HG03280 (cell line): Measurements from ENCODE around the gene AGT.
"Not testable (repeated sequence)": the region's sequence is repeated elsewhere in the genome, so short reads cannot be mapped to it uniquely, and the experiment has no call there.

ENCODE experiments used
- ATAC-seq: cut with Tn5 transposase; IDR thresholded peaks from one replicate; pipeline ENCODE4 v1.9.1; 2021; ENCODE audit warnings: mild to moderate bottlenecking, moderate library complexity; ENCODE audit not compliant: unreplicated experiment

The AGT gene

DNA sequence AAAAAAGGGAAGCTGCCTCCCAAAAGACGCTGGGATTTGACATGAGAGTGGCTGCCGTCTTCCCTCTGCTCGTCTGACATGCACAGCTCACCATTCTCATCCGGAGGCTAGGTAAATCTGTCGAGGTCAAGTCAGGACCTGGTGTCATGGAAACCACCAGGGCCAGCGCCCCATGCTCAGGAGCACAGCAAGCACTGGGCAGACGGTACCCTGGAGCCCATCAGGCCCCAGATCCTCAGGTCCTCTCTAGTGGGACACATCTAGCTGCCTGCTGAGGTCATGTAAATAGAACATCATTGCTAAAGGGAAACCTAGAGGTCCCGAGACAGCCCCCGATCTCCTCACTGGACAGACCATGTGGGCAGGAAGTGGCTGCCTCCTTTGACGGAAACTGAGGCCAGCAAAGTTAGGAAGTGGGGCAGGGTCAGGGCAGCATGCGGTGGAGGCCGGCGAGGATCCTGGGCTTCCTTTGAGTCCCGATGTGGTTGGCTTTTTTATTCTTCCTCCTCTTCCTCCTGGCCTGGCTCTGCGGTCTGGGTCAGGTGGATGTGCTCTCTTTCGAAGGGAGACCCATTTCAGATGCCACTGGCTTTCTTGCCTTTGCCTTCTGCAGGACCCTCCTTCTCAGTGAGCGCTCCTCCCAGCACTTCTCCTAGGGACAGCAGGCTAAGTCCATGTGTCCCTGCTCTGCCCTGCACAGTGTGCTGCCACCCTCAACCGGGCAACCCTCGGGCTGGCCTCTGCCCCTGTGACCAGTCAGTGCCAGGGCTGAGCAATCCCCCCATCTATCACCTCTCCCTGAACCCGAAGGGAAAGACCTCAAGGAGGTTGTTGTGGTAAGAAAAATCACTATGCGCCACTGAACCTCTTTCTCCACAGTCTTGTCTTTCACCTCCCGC is 5.9 kb downstream of the AGT start:
- no peak for ATAC-seq

DNA sequence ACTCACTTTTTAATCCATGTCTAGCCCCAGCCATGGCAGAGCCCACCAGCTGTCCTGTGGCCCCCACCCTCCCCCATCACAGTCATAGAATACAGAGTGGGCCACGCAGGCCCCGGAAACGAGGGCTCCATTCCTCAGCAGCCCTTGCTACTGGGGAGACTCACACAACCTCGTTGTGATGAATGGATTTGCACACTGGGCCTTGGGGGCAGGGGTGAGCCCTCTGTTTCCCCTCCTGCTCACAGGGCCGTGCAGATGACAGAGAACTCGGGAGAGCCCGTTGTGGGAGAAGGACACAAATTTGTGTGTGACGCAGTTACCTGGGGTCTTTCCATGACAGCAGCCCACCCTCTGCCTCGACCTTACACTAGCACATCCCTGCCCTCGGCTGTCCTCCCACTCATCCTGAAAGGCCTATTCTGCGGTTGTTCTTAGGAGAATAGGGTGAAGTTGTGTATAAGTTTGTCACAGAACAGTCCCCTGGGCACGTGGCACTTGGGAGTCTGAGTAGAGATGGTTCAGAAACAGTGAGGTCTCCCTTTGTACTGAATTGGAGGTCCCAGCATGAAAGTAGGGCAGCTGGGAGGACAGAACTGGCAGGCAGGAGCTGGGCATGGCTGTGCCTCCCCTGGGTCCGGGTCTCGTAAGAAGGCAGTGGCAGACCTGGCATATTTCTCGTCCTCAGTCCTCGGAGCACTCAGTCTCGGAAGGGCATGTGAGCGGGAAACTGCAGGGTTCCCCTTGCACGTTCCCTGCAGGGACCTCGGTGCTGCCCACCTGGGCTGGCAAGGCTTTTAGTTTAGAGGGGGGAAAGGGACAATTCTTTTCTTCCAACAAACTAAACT is 6.8 kb downstream of the AGT start:
- ATAC-seq: no peak

DNA sequence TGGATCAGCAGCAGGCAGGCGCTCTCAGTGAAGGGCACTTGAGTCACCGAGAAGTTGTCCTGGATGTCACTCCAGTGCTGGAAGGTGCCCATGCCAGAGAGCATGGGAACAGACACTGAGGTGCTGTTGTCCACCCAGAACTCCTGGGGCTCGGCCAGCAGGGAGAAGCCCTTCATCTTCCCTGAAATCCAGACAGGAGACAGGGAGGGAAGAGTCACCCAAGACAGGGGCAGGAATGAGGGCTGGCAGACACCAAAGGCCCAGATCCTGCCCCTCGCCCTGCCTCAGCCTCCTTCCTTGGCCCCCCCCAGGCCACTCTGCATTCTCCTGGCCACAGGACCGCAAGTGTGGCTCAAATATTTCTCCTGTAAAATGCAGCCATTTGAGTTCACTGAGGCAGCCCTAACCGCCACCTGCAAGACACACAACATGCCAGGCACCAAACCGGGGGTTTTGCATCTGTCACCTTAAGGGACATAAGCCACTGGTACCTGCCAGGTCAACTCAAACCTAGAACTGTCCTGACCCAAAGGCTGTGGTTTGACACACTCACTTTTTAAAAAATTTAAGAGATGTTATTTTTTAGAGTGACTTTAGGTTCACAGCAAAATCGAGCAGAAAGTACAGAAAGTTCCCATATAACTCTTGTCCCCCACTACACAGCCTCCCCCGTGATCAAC is 7.8 kb downstream of the AGT start:
- ATAC-seq: no peak

DNA sequence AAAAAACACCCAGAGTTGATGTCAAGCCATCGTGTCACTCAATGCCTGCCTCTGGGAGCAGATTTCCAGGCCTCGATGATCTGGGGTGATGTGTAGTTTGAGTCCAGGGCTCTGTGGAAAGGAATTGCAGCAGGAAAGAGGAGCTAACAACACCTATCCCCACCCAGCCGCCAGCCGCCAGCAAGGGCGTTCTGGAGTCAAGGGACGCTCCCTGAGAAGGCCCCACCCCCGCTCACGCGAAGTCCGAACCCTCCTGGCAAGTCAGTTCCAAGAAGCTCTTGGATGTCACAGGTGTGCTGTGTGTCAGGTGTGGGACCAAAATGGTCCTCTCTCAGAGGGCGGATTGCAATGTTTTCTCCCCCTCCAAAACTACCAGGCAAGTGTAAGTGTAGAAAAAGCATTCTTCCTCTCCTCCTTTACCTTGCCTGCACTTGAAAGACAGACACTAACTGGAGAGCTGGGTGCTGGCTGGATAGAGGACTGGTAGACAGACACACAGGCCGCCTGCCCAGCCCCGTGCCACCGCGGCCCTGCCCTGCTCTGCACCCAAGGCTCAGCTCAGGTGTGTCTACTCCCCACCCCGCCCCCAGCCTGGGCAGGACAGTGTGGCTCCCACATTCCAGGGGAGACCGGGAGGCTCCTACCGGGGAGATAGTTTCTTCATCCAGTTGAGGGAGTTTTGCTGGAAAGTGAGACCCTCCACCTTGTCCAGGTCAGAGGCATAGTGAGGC is 8.5 kb downstream of the AGT start:
- no peak for ATAC-seq

DNA sequence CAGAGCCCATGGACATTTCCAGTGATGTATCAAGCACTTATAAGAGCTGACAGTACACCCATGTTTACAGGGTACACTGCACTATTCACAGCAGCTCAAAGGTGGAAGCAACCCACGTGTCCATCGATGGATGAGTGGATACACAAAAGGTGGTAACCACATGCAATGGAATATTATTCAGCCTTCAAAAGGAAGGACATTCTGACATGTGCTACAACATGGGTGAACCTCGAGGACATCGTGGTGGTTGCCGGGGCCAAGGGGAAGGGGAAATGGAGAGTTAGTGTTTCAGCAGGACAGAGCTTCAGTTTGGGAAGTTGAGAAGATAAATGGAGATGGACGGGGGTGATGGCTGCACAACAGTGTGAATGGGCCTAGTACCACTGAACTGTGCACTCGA is 9.1 kb downstream of the AGT start:
- no peak for ATAC-seq

DNA sequence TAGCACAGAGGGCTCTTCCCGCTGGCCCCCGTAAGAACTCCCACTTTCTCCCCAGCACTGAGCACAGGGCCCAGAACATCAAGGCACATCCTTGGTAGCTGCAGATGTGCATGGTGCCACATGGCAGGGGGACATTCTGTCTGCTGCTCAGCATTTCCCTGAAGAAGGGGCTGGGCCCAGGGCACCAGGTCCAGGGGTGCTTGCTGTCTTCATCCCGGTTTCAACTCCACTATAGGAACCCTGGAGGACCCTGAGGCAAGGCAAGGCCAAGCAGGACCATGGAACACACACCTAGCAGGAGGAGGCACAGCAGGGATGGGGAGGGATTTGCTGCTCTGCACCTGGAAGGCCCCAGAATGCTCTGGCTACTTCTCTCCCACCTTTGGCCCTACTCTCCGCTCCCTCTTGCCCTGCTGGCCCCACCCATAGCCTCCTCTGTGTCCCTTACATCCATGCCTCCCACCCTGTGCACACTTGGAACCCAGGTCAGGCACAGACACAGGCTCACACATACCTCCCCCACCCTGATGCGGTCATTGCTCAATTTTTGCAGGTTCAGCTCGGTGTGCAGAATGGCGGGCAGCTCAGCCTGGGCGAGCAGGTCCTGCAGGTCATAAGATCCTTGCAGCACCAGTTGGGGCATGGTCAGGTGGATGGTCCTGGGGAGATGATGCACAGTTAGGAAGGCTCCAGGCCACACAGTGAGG is 10.1 kb downstream of the AGT start:
- no peak for ATAC-seq

DNA sequence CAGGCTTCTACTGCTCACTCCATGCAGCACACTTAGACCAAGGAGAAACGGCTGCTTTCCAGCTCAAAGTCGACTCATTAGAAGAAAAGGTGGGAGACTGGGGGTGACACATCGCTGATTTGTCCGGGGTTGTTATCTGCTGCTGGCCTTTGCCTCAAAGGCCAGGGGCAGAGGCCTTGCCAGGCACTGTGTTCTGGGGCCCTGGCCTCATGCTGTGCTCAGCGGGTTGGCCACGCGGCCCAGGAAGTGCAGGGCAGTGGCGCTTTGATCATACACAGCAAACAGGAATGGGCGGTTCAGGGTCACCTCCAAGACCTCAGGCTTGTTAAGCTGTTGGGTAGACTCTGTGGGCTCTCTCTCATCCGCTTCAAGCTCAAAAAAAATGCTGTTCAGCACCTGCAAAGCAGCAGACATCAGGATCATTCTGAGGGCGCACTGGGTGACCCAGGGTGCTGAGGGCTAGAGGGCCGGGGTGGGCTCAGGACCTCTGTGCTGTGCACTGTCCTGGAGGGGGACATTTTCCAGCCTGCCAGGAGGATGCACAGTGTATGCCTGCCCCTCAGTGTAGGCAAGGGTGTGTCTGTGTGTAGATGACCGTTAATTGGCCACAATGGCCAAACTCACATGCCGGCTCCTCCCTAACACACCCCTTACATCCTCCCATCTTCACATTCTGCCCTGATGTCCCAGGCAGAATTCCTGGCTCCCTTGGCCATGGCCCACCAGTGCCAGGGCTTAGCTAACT is 10.8 kb downstream of the AGT start:
- ATAC-seq: no peak

DNA sequence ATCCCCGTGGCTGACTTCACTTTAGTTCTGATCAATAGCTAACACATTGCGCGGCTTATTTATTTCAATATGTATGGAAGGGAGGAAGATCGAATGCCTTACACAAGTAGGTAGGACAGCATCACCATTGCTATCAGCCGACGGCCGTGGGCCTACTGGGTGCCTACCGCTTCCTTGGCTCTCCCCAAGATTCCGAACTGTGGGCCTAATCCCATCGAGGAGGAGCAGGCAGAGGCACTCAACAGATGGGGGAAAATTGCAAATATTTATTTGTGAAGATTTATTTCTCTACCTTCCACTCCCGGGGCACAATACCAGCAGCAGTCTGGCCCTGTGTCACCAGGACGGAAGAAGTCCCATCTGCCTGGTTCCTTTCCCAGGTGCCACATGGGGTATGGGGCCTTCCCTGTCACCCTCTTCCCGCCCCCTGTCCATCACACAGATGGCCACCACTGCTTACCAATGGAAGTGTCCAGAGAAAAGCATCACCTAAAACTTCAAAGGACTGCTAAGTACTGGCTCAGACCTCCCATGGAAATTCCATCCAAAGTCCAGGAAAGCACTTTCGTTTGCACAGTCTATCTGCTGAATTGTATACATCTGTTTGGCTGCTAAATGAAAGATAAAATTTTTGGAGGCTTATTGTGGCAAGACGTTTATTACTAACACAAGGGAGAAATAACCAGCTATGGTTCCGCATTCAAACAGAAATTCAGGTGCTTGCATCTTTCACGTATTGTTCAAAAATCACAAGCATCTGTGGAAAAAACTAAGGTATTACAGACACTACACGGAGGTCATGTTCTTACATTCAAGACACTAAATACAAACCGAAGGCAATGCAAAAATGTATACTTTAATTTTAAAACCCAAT is 11.8 kb downstream of the AGT start:
- ATAC-seq: no peak

DNA sequence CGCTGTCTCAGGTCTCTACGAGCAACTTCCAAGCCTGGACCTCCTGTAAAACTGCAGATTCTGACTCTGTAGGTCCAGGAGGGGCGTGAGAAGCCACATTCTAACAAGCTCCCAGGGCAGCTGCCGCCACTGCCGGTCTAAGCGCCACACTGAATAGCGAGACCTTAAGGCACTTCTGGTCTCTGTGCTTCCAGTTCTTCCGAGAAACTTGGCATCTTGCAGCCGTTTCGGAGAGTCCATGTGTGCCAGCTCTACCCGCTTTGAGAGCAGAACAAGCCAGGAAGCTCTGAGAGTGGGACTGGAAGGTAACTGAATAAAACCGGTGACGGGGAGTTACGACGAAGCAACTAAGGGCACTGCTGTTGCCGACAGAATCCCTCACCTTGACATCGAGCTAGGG is 12.5 kb downstream of the AGT start:
- no peak for ATAC-seq

DNA sequence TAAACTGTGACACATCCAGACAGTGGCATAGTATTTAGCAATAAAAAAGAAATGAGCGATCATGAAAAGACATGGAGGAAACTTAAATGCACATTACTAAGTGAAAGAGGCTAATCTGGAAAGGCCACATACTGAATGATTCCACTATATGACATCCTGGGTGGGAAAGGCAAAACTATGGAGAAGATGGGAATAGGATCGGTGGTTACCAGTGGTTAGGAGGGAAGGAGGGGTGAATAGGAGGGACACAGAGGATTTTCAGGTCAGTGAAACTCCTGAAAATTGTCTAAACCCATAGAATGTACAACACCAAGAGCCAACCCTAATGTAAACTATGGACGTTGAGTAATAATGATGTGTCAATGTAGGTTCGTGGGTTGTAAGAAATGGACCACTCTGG is 13.8 kb downstream of the AGT start:
- no peak for ATAC-seq

DNA sequence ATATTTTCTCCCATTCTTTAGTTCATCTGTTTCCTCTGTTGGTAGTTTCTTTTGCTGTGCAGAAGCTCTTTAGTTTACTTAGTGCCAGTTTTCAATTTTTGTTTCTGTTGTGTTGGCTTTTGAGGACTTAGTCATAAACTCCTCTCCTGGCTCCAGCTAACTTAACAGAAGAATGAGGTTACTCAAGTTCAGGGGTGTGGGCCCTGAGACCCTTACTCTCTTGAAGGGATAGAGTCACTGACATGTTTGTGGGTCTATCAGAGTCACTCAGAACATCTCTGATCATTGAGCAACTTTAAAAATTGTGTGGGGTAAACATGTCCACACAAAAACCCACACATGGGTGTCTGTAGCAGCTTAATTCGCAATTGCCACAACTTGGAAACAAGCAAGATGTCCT is 14.2 kb downstream of the AGT start:
- ATAC-seq: no peak

DNA sequence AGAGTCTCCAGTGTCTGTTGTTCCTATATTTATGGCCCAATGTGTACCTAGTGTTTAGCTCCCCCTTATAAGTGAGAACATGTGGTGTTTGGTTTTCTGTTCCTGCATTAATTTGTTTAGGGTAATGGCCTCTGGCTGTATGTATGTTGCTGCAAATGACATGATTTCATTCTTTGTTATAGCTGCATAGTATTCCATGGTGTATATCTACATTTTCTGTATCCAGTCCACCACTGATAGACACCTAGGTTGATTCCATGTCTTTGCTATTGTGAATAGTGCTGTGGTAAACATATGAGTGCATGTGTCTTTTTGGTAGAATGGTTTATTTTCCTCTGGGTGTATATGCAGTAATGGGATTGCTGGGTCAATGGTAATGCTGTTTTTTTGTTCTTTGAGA is 15.0 kb downstream of the AGT start:
- ATAC-seq: not testable (repeated sequence)

DNA sequence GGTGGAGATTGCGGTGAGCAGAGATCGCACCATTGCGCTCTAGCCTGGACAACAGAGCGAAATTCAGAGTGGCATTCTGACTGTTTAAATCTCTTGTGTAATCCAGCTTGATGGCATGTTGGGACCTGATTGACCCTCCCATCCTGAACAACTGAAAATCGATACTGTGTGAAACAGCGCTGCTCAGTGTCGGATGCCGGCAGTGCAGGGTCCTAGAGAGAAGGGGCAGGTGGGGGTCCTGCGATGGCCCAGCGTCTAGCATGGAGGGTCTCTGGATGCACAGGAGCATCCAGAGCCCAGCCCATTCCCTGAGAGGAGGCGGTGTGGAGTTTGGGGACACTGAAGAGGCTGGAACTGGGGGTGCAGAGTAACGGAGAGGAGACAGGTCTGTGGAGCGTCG is 15.8 kb downstream of the AGT start:
- no peak for ATAC-seq

DNA sequence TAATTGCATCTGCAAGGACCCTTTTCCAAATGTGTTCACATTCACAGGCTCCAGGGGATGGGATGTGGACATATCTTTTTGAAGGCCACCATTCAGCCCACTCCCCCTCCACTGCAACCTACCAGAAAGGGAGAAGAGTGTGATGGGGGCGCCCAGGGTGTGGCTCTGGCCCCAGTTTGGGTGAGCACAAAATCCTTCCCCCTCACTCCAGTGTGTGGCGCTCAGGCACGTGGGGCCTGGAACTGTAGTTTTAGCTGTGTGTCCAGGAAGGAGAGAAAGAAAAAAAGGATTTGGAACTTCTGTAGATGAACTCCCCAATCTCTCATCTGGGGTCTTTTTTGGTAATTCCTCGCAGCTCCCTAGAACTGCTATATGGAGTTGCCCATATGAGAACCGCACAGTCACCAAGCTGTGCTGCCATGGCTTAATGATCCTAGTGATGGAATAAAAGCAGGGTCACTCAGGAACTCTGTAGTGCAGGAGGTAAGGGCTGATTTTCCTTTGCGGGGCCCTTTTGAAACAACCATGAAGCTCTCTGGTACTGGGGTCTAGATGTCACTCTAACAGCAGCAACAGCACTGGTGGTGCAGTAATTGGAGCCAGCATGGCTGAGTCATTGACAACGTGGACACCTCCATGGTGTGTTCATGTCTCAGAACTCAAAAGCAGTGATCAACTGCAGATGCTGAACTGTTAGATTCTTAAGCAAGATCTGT is 17.0 kb downstream of the AGT start:
- no peak for ATAC-seq

DNA sequence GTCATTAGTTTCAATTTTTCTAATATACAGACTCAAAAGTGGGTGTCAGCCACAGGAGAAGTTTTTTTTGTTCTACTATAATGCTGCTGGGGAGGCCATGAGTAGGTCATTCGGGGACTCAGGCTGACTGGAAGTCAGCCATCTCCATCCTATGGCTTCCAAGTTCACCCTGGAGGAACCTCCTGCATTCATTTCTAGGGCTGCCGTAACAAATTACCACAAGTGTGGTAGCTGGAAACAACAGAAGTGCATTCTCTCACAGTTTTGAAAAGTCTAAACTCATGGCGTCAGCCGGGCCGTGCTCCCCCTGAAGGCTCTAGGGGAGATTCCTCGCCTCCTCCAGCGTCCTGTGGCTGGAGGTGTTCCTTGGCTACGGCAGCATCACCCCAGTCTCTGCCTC is 17.7 kb downstream of the AGT start:
- ATAC-seq: no peak

DNA sequence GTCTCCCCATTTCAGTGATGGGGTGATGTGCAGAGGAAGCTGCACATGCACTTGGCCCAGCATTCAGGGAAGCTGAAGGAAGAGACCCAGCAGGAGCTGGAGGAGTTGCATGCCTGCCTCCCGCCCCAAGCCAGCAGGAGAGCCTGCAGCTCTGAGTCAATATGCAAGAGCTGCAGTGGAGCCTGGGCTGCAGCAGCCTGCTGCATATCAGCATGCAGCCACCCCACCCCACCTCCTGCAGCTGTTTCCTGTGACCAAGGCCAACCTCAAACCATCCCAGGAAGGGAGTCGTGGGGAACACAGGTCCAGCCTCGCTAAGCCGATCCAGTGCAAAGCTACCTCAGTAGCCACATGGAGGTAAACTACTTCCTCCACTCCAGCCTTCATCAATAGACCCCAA is 18.9 kb downstream of the AGT start:
- no peak for ATAC-seq

DNA sequence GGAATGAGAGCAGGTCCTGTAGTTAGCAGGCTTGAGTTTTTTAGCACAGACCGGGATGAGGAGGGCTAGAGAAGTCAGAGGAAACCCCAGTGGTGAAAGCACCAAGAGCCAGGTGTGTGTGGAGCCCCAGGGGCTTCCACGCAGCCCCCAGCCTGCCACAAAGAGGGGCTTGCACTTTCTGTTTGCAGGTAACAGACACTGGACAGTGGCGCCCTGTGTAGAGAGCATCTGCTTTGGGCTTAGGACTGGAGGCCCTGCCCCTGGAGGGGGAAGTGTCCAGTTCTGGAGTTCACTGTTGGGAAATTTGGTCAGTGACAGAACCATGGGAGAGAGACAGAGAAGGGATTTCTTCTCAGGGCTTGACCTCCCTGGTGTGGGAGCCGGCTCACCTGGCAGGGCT is 19.5 kb downstream of the AGT start:
- ATAC-seq: no peak

DNA sequence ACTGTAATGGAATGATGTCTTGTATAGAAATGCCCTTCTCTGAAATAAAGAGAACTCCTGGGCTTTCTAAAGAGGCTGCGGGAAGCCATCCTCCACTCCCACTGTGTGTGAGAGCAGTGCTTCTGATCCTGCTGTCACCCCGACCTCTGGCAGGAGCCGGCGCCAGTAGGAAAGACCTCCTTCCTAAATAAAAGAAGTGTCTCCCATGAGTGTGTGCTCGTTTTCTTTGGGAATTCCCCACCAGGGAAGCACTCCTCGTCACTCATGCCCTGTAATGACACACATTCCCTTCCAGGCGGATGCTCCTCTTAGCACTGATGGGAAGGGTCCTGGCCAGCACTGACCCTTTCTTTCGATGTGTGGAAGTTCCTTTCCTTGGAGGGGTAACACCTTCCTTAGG is 20.1 kb downstream of the AGT start:
- no peak for ATAC-seq
